Stimulated activated naive CD8-positive, alpha-beta T cell treated with anti-CD3 and anti-CD28 coated beads, Interleukin-15, Interleukin-2, amounts not matched to agents 100 ng/mL and 50 ng/mL, for 24 hours (primary cell): ENCODE data around the gene TUBGCP3.
"Not testable (repeated sequence)": the region's sequence is repeated elsewhere in the genome, so short reads cannot be mapped to it uniquely, and the experiment has no call there.

Experiments
- H3K27ac Mint-ChIP-seq: one replicate; pipeline ENCODE4 v1.8.0; 2021; ENCODE audit warnings: mild to moderate bottlenecking, mixed read lengths
- H3K27me3 Mint-ChIP-seq: one replicate; pipeline ENCODE4 v1.8.0; 2021; ENCODE audit warnings: mixed read lengths
- H3K36me3 Mint-ChIP-seq: one replicate; pipeline ENCODE4 v1.8.0; 2021; ENCODE audit warnings: low read depth, mixed read lengths
- H3K4me1 Mint-ChIP-seq: one replicate; pipeline ENCODE4 v1.8.0; 2021; ENCODE audit warnings: low read depth, mixed read lengths
- H3K4me3 Mint-ChIP-seq: one replicate; pipeline ENCODE4 v1.8.0; 2021; ENCODE audit warnings: mild to moderate bottlenecking, mixed read lengths
- H3K9me3 Mint-ChIP-seq: one replicate; pipeline ENCODE4 v1.8.0; 2021; ENCODE audit warnings: mixed read lengths

TUBGCP3 gene

GRCh38 chr13:112509190-112509589, 78.8 kb downstream of the TUBGCP3 start:
- Mint-ChIP-seq H3K36me3 (peaks cover 59% of the 10 kb centered on the region), H3K27ac (no peak overlapping the region), H3K9me3 (no peaks in the 10 kb centered on the region), H3K4me1 (peaks cover 9% of the 10 kb centered on the region), H3K27me3 (no peaks in the 10 kb centered on the region), H3K4me3 (no peak overlapping the region)

DNA sequence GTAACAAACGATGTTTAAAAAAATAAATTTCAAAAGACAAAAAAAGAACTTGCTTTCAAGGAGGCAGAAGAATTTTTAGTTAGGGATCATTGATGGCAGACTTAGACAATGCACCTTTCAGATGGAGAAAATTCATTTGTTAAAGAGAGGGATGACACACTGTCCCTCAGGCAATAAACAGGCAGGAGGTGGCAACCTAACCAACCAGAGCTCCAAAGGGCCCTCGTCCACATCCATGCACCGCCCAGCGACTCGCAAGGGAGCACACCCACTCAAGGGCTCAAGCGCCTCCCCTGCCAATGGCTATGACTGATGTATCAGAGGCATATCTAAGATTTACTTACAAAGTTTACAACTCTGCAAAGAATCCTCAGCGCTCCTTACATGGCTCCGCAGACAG, 81.9 kb downstream of the TUBGCP3 start:
- Mint-ChIP-seq H3K4me1 (peaks cover 5% of the 10 kb centered on the region), H3K9me3 (no peaks in the 10 kb centered on the region), H3K36me3 (peaks cover 63% of the 10 kb centered on the region), H3K27ac (no peak overlapping the region), H3K4me3 (no peak overlapping the region), H3K27me3 (no peaks in the 10 kb centered on the region)

GRCh38 chr13:112496166-112496565, 91.8 kb downstream of the TUBGCP3 start:
- Mint-ChIP-seq H3K36me3 (peaks cover 47% of the 10 kb centered on the region), H3K4me3 (no peak overlapping the region), H3K27ac (no peak overlapping the region), H3K4me1 (no peaks in the 10 kb centered on the region), H3K27me3 (no peaks in the 10 kb centered on the region), H3K9me3 (no peaks in the 10 kb centered on the region)

- Mint-ChIP-seq H3K27ac (no peak overlapping the region), H3K9me3 (no peaks in the 10 kb centered on the region), H3K27me3 (no peaks in the 10 kb centered on the region), H3K36me3 (peaks cover 53% of the 10 kb centered on the region), H3K4me1 (no peaks in the 10 kb centered on the region), H3K4me3 (no peak overlapping the region)
These were observed 92.5 kb downstream of the TUBGCP3 start for GRCh38 chr13:112495465-112495864.

GRCh38 chr13:112489199-112489598, 98.8 kb downstream of the TUBGCP3 start:
- H3K9me3 Mint-ChIP-seq = no peaks in the 10 kb centered on the region
- H3K27ac Mint-ChIP-seq = no peak overlapping the region
- peaks cover 55% of the 10 kb centered on the region for H3K36me3 Mint-ChIP-seq

GRCh38 chr13:112488343-112489050, 99.5 kb downstream of the TUBGCP3 start:
- not testable (repeated sequence) for H3K27me3 Mint-ChIP-seq, H3K9me3 Mint-ChIP-seq, H3K27ac Mint-ChIP-seq, H3K4me1 Mint-ChIP-seq, H3K4me3 Mint-ChIP-seq
- H3K36me3 Mint-ChIP-seq = peaks cover 60% of the 10 kb centered on the region

More at GRCh38 chr13:112489199-112489598, 98.8 kb downstream of the TUBGCP3 start:
- H3K4me1 Mint-ChIP-seq = no peaks in the 10 kb centered on the region
- no peak overlapping the region for H3K4me3 Mint-ChIP-seq
- no peaks in the 10 kb centered on the region for H3K27me3 Mint-ChIP-seq

- peaks cover 6% of the 10 kb centered on the region for H3K9me3 Mint-ChIP-seq
- H3K4me1 Mint-ChIP-seq = no peaks in the 10 kb centered on the region
- H3K27me3 Mint-ChIP-seq = no peaks in the 10 kb centered on the region
- no peak overlapping the region for H3K4me3 Mint-ChIP-seq
- H3K36me3 Mint-ChIP-seq = peaks cover 69% of the 10 kb centered on the region
- no peak overlapping the region for H3K27ac Mint-ChIP-seq
These were observed 100.8 kb downstream of the TUBGCP3 start for GRCh38 chr13:112487127-112487517.

- H3K36me3 Mint-ChIP-seq = peaks cover 70% of the 10 kb centered on the region
- H3K27me3 Mint-ChIP-seq = no peaks in the 10 kb centered on the region
- H3K27ac Mint-ChIP-seq = no peak overlapping the region
- no peaks in the 10 kb centered on the region for H3K4me1 Mint-ChIP-seq
- no peak overlapping the region for H3K4me3 Mint-ChIP-seq
- H3K9me3 Mint-ChIP-seq = peaks cover 8% of the 10 kb centered on the region
These were observed 101.4 kb downstream of the TUBGCP3 start for GRCh38 chr13:112486386-112487126.

DNA sequence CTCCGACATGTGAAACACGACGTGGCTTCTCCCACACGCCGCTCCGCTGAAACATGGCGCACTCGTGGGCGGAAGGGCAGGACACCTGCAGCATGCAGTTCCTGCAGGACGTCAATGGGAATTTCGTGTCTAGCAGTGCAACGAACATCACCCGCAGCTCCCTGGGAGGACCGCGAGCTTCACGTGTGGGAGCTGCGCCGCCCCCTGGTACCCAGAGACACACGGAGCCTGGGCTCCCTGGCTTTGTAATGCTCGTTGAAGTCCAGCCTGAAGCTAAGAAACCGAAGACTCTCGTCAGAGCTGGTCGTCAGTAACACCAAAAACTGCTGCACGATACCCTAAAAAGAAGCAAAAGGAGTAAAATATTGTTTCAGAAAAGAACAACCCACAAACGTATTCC, 102.1 kb downstream of the TUBGCP3 start:
- H3K9me3 Mint-ChIP-seq = peaks cover 11% of the 10 kb centered on the region
- H3K36me3 Mint-ChIP-seq = peaks cover 63% of the 10 kb centered on the region
- H3K27ac Mint-ChIP-seq, H3K4me1 Mint-ChIP-seq, H3K27me3 Mint-ChIP-seq, H3K4me3 Mint-ChIP-seq: not testable (repeated sequence)

- H3K27ac Mint-ChIP-seq = no peak overlapping the region
- peaks cover 11% of the 10 kb centered on the region for H3K9me3 Mint-ChIP-seq
- H3K36me3 Mint-ChIP-seq = peaks cover 50% of the 10 kb centered on the region
- H3K4me1 Mint-ChIP-seq = peaks cover 4% of the 10 kb centered on the region
- no peaks in the 10 kb centered on the region for H3K27me3 Mint-ChIP-seq
- H3K4me3 Mint-ChIP-seq = no peak overlapping the region
These were observed 104.7 kb downstream of the TUBGCP3 start for GRCh38 chr13:112483299-112483698.

DNA sequence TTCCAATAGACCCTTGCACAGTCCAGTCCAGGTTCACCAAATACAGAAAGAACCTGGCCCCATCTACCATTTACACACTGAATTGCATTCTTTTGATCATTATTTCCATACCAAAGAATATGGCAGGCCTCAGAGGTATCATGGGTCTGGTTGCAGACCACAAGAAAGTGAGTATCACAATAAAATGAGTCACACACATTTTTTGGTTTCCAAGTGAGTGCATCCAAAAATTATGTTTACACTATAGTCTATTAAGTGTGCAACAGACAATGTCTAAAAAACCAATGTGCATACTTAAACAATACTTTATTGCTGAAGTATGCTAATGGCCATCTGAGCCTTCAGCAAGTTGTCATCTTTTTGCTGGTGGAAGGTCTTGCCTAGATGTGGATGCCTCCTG, 106.5 kb downstream of the TUBGCP3 start:
- H3K36me3 Mint-ChIP-seq = peaks cover 33% of the 10 kb centered on the region
- H3K4me3 Mint-ChIP-seq = no peak overlapping the region
- H3K9me3 Mint-ChIP-seq = peaks cover 11% of the 10 kb centered on the region
- H3K4me1 Mint-ChIP-seq = peaks cover 4% of the 10 kb centered on the region
- no peaks in the 10 kb centered on the region for H3K27me3 Mint-ChIP-seq
- H3K27ac Mint-ChIP-seq = no peak overlapping the region

DNA sequence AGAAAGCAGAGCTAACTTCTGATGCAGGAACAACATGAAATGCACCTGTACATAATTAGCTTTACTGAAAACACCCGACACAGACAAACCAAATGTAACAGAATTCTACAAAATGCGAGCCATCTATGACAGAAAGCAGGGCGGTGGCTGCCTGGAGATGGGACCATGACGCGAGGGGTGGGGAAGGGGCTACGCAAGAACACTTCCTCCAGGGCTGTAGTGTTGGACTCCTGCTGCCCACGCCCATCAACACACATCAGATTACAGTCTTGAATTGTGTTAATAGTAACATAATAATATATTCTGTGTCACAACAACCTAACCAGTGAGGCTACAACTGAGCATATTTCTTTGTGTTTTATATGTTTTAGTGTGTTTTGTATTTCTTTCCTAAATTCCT, 108.6 kb downstream of the TUBGCP3 start:
- Mint-ChIP-seq H3K4me3 (no peak overlapping the region), H3K27ac (no peak overlapping the region), H3K4me1 (peaks cover 4% of the 10 kb centered on the region), H3K27me3 (no peaks in the 10 kb centered on the region), H3K36me3 (peaks cover 15% of the 10 kb centered on the region), H3K9me3 (peaks cover 11% of the 10 kb centered on the region)

DNA sequence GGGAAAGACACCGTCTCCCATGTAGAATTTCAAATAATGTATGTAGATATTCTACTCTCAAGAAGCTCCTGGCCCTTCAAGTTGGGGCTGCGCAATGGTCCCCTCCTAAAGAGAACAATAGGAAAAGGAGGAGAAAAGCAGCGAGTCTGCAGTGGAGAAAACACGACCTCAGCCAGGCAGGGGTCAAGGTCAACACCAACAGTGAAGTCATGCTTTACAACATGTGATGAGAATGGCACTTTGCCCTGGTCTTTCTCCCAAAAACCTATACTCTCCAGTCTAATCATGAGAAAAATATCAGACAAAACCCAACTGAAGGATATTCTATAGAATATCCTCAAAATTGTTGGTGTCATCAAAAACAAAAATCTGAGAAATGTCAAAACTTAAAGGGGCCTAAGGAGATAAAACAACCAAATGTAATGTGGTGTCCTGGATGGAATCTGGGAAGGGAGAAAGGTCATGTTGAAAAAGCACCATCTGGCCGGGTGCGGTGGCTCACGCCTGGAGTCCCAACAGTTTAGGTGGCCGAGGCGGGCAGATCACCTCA, 110.8 kb downstream of the TUBGCP3 start:
- H3K4me1 Mint-ChIP-seq = peaks cover 4% of the 10 kb centered on the region
- H3K27ac Mint-ChIP-seq = no peak overlapping the region
- H3K36me3 Mint-ChIP-seq = peaks cover under 1% of the 10 kb centered on the region
- H3K9me3 Mint-ChIP-seq = peaks cover 5% of the 10 kb centered on the region
- no peaks in the 10 kb centered on the region for H3K27me3 Mint-ChIP-seq
- no peak overlapping the region for H3K4me3 Mint-ChIP-seq

- Mint-ChIP-seq H3K27me3 (no peaks in the 10 kb centered on the region), H3K4me3 (no peak overlapping the region), H3K36me3 (no peaks in the 10 kb centered on the region), H3K27ac (no peak overlapping the region), H3K9me3 (no peaks in the 10 kb centered on the region), H3K4me1 (no peaks in the 10 kb centered on the region)
These were observed 112.1 kb downstream of the TUBGCP3 start for GRCh38 chr13:112475889-112476288.

- Mint-ChIP-seq H3K36me3 (no peaks in the 10 kb centered on the region), H3K27me3 (no peaks in the 10 kb centered on the region), H3K4me1 (no peaks in the 10 kb centered on the region), H3K4me3 (no peak overlapping the region), H3K27ac (no peak overlapping the region), H3K9me3 (no peaks in the 10 kb centered on the region)
These were observed 113.1 kb downstream of the TUBGCP3 start for GRCh38 chr13:112474869-112475268.
